ENCODE measurements around the gene CELF4. TPM values are rescaled to one million over a fixed set of nuclear protein-coding genes. Genes with fewer than 3 reads are reported as not detected.

The CELF4 gene
- total and polyA plus RNA-seq, 2 donors (not counting 1 experiment from before 2014, with no cell fraction given) = 0.17 TPM; not detected in 1

DNA sequence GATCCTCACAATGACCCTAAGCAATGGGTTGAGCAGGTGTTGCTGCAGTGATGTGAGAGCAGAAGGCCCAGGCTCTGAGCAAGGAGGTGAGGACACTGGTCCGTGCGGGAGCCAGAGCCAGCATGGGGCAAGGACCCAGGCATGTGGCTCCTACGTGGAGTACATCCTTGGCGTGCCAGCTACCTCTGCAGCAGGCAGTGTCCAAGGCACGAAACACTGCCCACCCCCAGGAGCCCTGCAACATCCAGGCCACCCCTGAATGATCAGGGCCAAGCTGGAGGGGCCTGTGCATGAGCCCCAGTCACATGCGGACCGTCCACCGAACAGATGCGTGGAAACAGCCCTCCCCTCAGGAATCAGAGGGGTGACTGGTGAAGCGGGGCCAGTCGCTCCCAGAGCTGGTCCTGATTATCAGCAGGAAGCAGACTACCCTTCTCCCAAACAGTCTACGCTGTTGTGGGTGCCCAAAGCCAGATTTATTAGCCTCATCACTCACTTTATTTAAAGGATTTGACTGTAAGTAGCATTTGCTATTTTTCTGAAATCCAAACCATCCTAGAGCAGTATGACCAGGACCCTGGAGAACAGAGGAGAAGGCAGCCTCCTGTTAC is 16.8 kb downstream of the CELF4 start:
- Histone ChIP-seq H3K27me3 (ENCODE audit: control insufficient read depth, insufficient read depth, low read length) (no peaks in the 10 kb centered on the region), H3K9ac (ENCODE audit: insufficient read depth, low read length) (no peak overlapping the region), H3K36me3 (ENCODE audit: control insufficient read depth, insufficient read depth, low read length) (no peaks in the 10 kb centered on the region), H3K4me1 (ENCODE audit: control insufficient read depth, extremely low read depth, insufficient read depth, low read length) (no peaks in the 10 kb centered on the region), H3K27ac (ENCODE audit: insufficient read depth, low read length) (no peak overlapping the region), H4K20me1 (ENCODE audit: control insufficient read depth, extremely low read depth, insufficient read depth, low read length) (no peaks in the 10 kb centered on the region), H3K9me3 (ENCODE audit: control insufficient read depth, insufficient read depth, low read depth, low read length) (no peaks in the 10 kb centered on the region), H3K79me2 (ENCODE audit: control insufficient read depth, insufficient read depth, low read length) (no peaks in the 10 kb centered on the region), H2AFZ (ENCODE audit: low read length) (no peak overlapping the region), H3K4me2 (ENCODE audit: extremely low read depth, insufficient read depth, low read length) (no peak overlapping the region), H3K4me3 (replicated peaks in 1 of 4; ENCODE audit: control extremely low read depth in 1 of 4, insufficient read depth in 1 of 4, low read depth in 3 of 4, low read length in 4 of 4) (no peak overlapping the region)
- DNase-seq (ENCODE audit: low read depth in 2 of 2) = no peak
- TF ChIP-seq EZH2 (IDR thresholded peaks at IDR 0.05; ENCODE audit: low read length, missing control alignments) (no peak), CTCF (conservative IDR thresholded peaks at IDR 0.05 in 1 of 2, IDR thresholded peaks at IDR 0.05 in 1 of 2; ENCODE audit: low read depth in 1 of 2, low read length in 2 of 2) (no peak)

DNA sequence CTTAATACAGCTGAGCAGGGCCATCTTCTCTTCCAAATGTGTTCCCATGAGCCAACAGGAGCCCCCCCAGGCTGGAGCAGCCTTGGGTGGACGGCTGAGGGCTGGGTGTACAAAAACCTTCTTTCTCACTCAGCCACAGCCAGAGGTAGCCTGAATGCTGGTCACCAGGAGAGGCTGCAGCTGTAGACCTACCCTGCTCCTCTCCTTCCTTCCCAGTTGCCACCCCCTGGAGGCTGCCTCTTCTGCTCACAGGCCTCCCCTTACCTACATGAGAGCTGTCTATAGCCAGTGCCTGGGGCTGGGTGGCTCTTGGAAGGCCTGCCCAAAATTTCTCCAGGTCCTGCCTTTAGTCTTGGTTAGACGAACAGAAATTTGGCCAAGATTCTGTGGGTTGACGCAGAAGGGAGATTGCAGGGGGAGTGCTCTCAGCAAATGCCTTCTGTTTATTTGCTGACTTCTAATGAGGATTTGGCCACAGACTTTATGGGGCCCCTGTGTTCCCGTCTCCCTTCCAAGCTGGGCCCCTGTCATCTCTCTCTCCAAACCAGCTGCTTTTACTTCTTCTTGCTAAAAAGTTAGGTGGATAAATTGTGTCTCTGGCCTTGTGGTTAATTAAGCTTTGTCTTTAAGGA is 18.3 kb downstream of the CELF4 start:
- Histone ChIP-seq H2AFZ (ENCODE audit: low read length) (no peak overlapping the region), H3K27me3 (ENCODE audit: control insufficient read depth, insufficient read depth, low read length) (no peaks in the 10 kb centered on the region), H3K9ac (ENCODE audit: insufficient read depth, low read length) (no peak overlapping the region), H3K4me1 (ENCODE audit: control insufficient read depth, extremely low read depth, insufficient read depth, low read length) (no peaks in the 10 kb centered on the region), H3K4me3 (replicated peaks in 1 of 4; ENCODE audit: control extremely low read depth in 1 of 4, insufficient read depth in 1 of 4, low read depth in 3 of 4, low read length in 4 of 4) (no peak overlapping the region), H3K36me3 (ENCODE audit: control insufficient read depth, insufficient read depth, low read length) (no peaks in the 10 kb centered on the region), H3K4me2 (ENCODE audit: extremely low read depth, insufficient read depth, low read length) (no peak overlapping the region), H4K20me1 (ENCODE audit: control insufficient read depth, extremely low read depth, insufficient read depth, low read length) (no peaks in the 10 kb centered on the region), H3K79me2 (ENCODE audit: control insufficient read depth, insufficient read depth, low read length) (no peaks in the 10 kb centered on the region), H3K9me3 (ENCODE audit: control insufficient read depth, insufficient read depth, low read depth, low read length) (no peaks in the 10 kb centered on the region), H3K27ac (ENCODE audit: insufficient read depth, low read length) (no peak overlapping the region)
- TF ChIP-seq EZH2 (IDR thresholded peaks at IDR 0.05; ENCODE audit: low read length, missing control alignments) = no peak
- TF ChIP-seq CTCF (conservative IDR thresholded peaks at IDR 0.05 in 1 of 2, IDR thresholded peaks at IDR 0.05 in 1 of 2; ENCODE audit: low read depth in 1 of 2, low read length in 2 of 2) = no peak
- DNase-seq (ENCODE audit: low read depth in 2 of 2) = no peak

- H3K36me3 ChIP-seq (ENCODE audit: control insufficient read depth, insufficient read depth, low read length) = no peaks in the 10 kb centered on the region
- TF ChIP-seq CTCF (conservative IDR thresholded peaks at IDR 0.05 in 1 of 2, IDR thresholded peaks at IDR 0.05 in 1 of 2; ENCODE audit: low read depth in 1 of 2, low read length in 2 of 2) (no peak), EZH2 (IDR thresholded peaks at IDR 0.05; ENCODE audit: low read length, missing control alignments) (no peak)
- no peaks in the 10 kb centered on the region for H3K79me2 ChIP-seq (ENCODE audit: control insufficient read depth, insufficient read depth, low read length)
- no peak overlapping the region for H3K4me2 ChIP-seq (ENCODE audit: extremely low read depth, insufficient read depth, low read length)
- no peak for DNase-seq (ENCODE audit: low read depth in 2 of 2)
- H3K9ac ChIP-seq (ENCODE audit: insufficient read depth, low read length) = no peak overlapping the region
- no peak overlapping the region for H2AFZ ChIP-seq (ENCODE audit: low read length)
- H3K4me3 ChIP-seq (replicated peaks in 1 of 4; ENCODE audit: control extremely low read depth in 1 of 4, insufficient read depth in 1 of 4, low read depth in 3 of 4, low read length in 4 of 4) = no peak overlapping the region
- H3K9me3 ChIP-seq (ENCODE audit: control insufficient read depth, insufficient read depth, low read depth, low read length) = no peaks in the 10 kb centered on the region
- no peak overlapping the region for H3K27ac ChIP-seq (ENCODE audit: insufficient read depth, low read length)
- H3K27me3 ChIP-seq (ENCODE audit: control insufficient read depth, insufficient read depth, low read length) = no peaks in the 10 kb centered on the region
- H3K4me1 ChIP-seq (ENCODE audit: control insufficient read depth, extremely low read depth, insufficient read depth, low read length) = no peaks in the 10 kb centered on the region
- no peaks in the 10 kb centered on the region for H4K20me1 ChIP-seq (ENCODE audit: control insufficient read depth, extremely low read depth, insufficient read depth, low read length)
Observed at GRCh38 chr18:37546651-37547050, 18.9 kb downstream of the CELF4 start.
